ENCODE measurements around the gene TNFRSF25. TPM values are rescaled to one million over a fixed set of nuclear protein-coding genes. Genes with fewer than 3 reads are reported as not detected.

TNFRSF25 gene
- total and polyA plus RNA-seq, 2 donors from 2014 or later = 7.6 to 13.8 TPM

DNA sequence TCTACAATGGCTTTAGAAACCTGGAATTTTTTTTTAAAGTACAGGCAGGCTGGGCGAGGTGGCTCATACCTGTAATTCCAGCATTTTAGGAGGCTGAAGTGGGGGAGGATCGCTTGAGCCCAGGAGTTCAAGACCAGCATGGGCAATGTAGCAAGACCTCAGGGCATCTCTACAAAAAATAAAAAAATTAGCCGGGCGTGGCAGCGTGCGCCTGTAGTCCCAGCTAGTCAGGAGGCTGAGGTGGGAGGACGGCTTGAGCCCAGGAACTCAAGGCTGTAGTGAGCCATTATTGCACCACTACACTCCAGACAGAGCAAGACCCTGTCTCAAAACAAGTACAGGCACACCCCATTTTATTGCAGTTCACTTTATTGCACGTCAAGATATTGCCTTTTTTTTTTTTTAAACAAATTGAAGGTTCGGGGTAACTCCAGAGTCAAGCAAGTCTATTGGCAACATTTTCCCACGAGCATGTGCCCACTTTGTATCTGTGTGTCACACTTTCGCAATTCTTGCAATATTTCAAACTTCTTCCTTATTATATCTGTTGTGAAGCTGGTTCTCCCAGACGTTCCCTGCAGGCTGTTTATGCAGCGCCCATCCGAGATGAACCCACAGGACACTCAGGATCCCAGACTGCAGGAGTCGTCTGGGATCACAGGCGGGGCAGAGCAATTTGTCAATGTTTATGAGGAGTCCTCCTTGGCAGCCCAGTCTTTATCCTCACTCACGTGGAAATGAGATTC is 50.9 kb downstream of the TNFRSF25 start:
- intact Hi-C loops (cut with DNase I) = no loop called here
- Histone ChIP-seq H3K4me3 (ENCODE audit: low read length in 3 of 3) (no peak overlapping the region), H3K36me3 (ENCODE audit: control insufficient read depth in 2 of 3, insufficient read depth in 3 of 3, low read length in 3 of 3) (no peaks in the 10 kb centered on the region), H3K27ac (ENCODE audit: low read depth in 2 of 2, low read length in 2 of 2) (no peak overlapping the region), H3K9ac (ENCODE audit: low read length in 3 of 3) (no peak overlapping the region), H3K4me1 (ENCODE audit: control insufficient read depth in 2 of 3, insufficient read depth in 2 of 3, low read depth in 1 of 3, low read length in 3 of 3) (peaks cover 0 to 7% (median 4%) of the 10 kb centered on the region in 3 donors), H3K27me3 (ENCODE audit: control insufficient read depth, insufficient read depth, low read length) (peaks cover 13% of the 10 kb centered on the region), H3K9me3 (ENCODE audit: control insufficient read depth in 2 of 3, insufficient read depth in 1 of 3, low read length in 3 of 3) (no peaks in the 10 kb centered on the region)
- DNase-seq (no peak), FAIRE-seq (no peak)
- TF ChIP-seq, protein P1, sequence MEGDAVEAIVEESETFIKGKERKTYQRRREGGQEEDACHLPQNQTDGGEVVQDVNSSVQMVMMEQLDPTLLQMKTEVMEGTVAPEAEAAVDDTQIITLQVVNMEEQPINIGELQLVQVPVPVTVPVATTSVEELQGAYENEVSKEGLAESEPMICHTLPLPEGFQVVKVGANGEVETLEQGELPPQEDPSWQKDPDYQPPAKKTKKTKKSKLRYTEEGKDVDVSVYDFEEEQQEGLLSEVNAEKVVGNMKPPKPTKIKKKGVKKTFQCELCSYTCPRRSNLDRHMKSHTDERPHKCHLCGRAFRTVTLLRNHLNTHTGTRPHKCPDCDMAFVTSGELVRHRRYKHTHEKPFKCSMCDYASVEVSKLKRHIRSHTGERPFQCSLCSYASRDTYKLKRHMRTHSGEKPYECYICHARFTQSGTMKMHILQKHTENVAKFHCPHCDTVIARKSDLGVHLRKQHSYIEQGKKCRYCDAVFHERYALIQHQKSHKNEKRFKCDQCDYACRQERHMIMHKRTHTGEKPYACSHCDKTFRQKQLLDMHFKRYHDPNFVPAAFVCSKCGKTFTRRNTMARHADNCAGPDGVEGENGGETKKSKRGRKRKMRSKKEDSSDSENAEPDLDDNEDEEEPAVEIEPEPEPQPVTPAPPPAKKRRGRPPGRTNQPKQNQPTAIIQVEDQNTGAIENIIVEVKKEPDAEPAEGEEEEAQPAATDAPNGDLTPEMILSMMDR (IDR thresholded peaks at IDR 0.05; ENCODE audit: borderline replicate concordance, extremely low read depth, insufficient read depth) = no peak

DNA sequence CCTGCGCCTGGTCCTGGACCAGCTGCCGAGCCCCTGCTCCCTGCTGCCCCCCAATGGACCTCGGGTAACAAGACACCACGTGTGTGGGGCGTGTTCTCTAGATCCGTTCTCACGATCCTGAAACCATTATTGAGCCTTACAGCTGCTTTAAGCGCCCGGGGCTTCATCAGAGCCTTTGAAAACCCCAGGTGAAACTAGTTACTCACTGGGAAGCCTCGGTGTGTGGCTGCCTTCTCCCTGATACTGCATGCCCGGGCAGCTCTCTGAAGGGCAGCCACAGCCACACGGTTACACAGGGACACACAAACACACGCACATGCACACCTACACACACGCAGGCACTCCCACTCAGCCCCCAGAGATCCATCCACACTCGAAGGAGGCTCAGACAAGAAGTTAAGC is 51.5 kb downstream of the TNFRSF25 start:
- no peak overlapping the region for H3K27ac ChIP-seq (ENCODE audit: low read depth in 2 of 2, low read length in 2 of 2)
- H3K4me1 ChIP-seq (ENCODE audit: control insufficient read depth in 2 of 3, insufficient read depth in 2 of 3, low read depth in 1 of 3, low read length in 3 of 3) = peaks cover 0 to 7% (median 4%) of the 10 kb centered on the region in 3 donors
- H3K9me3 ChIP-seq (ENCODE audit: control insufficient read depth in 2 of 3, insufficient read depth in 1 of 3, low read length in 3 of 3) = no peaks in the 10 kb centered on the region
- FAIRE-seq = no peak
- intact Hi-C loops (cut with DNase I) = no loop called here
- no peak overlapping the region for H3K9ac ChIP-seq (ENCODE audit: low read length in 3 of 3)
- no peak overlapping the region for H3K4me3 ChIP-seq (ENCODE audit: low read length in 3 of 3)
- peak in 4 of 5 donors; percentile 65 to 76 (median 68) for DNase-seq
- TF ChIP-seq, protein P1 (IDR thresholded peaks at IDR 0.05; ENCODE audit: borderline replicate concordance, extremely low read depth, insufficient read depth) = peak; percentile 37
- H3K36me3 ChIP-seq (ENCODE audit: control insufficient read depth in 2 of 3, insufficient read depth in 3 of 3, low read length in 3 of 3) = no peaks in the 10 kb centered on the region
- H3K27me3 ChIP-seq (ENCODE audit: control insufficient read depth, insufficient read depth, low read length) = peaks cover 13% of the 10 kb centered on the region

DNA sequence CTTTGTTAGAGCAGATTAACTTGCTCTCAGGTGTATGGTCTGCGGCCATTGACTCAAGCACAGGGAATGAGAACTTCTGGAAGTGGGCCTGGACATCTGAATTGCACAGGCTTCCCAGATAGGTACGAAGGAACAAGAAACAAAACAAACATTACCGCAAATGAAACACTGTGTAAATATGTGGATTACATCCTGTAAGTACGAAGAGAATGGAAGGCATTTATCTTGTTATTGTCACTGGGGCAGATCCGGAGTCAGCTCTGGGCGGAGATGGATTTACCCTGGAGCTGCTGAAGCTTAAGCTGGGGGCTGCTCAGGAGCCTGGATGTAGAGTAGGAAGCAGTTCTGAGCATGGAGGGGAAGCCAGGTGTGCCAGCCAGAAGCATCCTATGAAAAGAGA is 53.1 kb downstream of the TNFRSF25 start:
- H3K4me1 ChIP-seq (ENCODE audit: control insufficient read depth in 2 of 3, insufficient read depth in 2 of 3, low read depth in 1 of 3, low read length in 3 of 3) = peaks cover 0 to 5% (median under 1%) of the 10 kb centered on the region in 3 donors
- TF ChIP-seq, protein P1 (IDR thresholded peaks at IDR 0.05; ENCODE audit: borderline replicate concordance, extremely low read depth, insufficient read depth) = no peak
- H3K9me3 ChIP-seq (ENCODE audit: control insufficient read depth in 2 of 3, insufficient read depth in 1 of 3, low read length in 3 of 3) = no peaks in the 10 kb centered on the region
- no peak overlapping the region for H3K27ac ChIP-seq (ENCODE audit: low read depth in 2 of 2, low read length in 2 of 2)
- peaks cover 9% of the 10 kb centered on the region for H3K27me3 ChIP-seq (ENCODE audit: control insufficient read depth, insufficient read depth, low read length)
- no peak overlapping the region for H3K4me3 ChIP-seq (ENCODE audit: low read length in 3 of 3)
- no peak for DNase-seq
- intact Hi-C loops (cut with DNase I) = no loop called here
- FAIRE-seq = no peak
- H3K36me3 ChIP-seq (ENCODE audit: control insufficient read depth in 2 of 3, insufficient read depth in 3 of 3, low read length in 3 of 3) = no peaks in the 10 kb centered on the region
- no peak overlapping the region for H3K9ac ChIP-seq (ENCODE audit: low read length in 3 of 3)

Small RNAs within 50 kb of the gene (microRNA-seq; reads per million reads assigned to microRNA genes)
- not detected for gene MIR4252

Other genes starting within 250 kb of the TNFRSF25 start
- 73.0 TPM for gene ICMT, start 230.2 kb downstream of the TNFRSF25 start, total RNA-seq
- gene ICMT, start 230.2 kb downstream of the TNFRSF25 start, polyA plus RNA-seq (ENCODE audit: insufficient read depth, low read depth, low replicate concordance) = 43.4 TPM
- not detected for gene HES3, start 222.0 kb downstream of the TNFRSF25 start, total RNA-seq
- not detected for gene HES3, start 222.0 kb downstream of the TNFRSF25 start, polyA plus RNA-seq (ENCODE audit: insufficient read depth, low read depth, low replicate concordance)
- gene GPR153, start 205.1 kb downstream of the TNFRSF25 start, total RNA-seq = 8.6 TPM
- gene GPR153, start 205.1 kb downstream of the TNFRSF25 start, polyA plus RNA-seq (ENCODE audit: insufficient read depth, low read depth, low replicate concordance) = 1.1 TPM
- gene ACOT7, start 72.4 kb downstream of the TNFRSF25 start, total RNA-seq = 23.0 TPM
- gene ACOT7, start 72.4 kb downstream of the TNFRSF25 start, polyA plus RNA-seq (ENCODE audit: insufficient read depth, low read depth, low replicate concordance) = 135 TPM
- 1.3 TPM for gene HES2, start 46.3 kb downstream of the TNFRSF25 start, total RNA-seq
- 1.6 TPM for gene HES2, start 46.3 kb downstream of the TNFRSF25 start, polyA plus RNA-seq (ENCODE audit: insufficient read depth, low read depth, low replicate concordance)
- gene ESPN, start 41.4 kb downstream of the TNFRSF25 start, total RNA-seq = 14.2 TPM
- 112 TPM for gene ESPN, start 41.4 kb downstream of the TNFRSF25 start, polyA plus RNA-seq (ENCODE audit: insufficient read depth, low read depth, low replicate concordance)
- 14.0 TPM for gene PLEKHG5, start 25.5 kb upstream of the TNFRSF25 start, total RNA-seq
- 4.4 TPM for gene PLEKHG5, start 25.5 kb upstream of the TNFRSF25 start, polyA plus RNA-seq (ENCODE audit: insufficient read depth, low read depth, low replicate concordance)
- gene NOL9, start 88.3 kb upstream of the TNFRSF25 start, total RNA-seq = 28.7 TPM
- 4.3 TPM for gene NOL9, start 88.3 kb upstream of the TNFRSF25 start, polyA plus RNA-seq (ENCODE audit: insufficient read depth, low read depth, low replicate concordance)
- gene TAS1R1, start 89.1 kb upstream of the TNFRSF25 start, total RNA-seq = not detected
- gene TAS1R1, start 89.1 kb upstream of the TNFRSF25 start, polyA plus RNA-seq (ENCODE audit: insufficient read depth, low read depth, low replicate concordance) = not detected
- gene ZBTB48, start 113.8 kb upstream of the TNFRSF25 start, total RNA-seq = 45.5 TPM
- 27.1 TPM for gene ZBTB48, start 113.8 kb upstream of the TNFRSF25 start, polyA plus RNA-seq (ENCODE audit: insufficient read depth, low read depth, low replicate concordance)
- 25.0 TPM for gene KLHL21, start 136.7 kb upstream of the TNFRSF25 start, total RNA-seq
- gene KLHL21, start 136.7 kb upstream of the TNFRSF25 start, polyA plus RNA-seq (ENCODE audit: insufficient read depth, low read depth, low replicate concordance) = 13.9 TPM
- 11.0 TPM for gene PHF13, start 147.6 kb upstream of the TNFRSF25 start, total RNA-seq
- gene PHF13, start 147.6 kb upstream of the TNFRSF25 start, polyA plus RNA-seq (ENCODE audit: insufficient read depth, low read depth, low replicate concordance) = 6.0 TPM
- gene THAP3, start 158.7 kb upstream of the TNFRSF25 start, total RNA-seq = 14.4 TPM
- 28.7 TPM for gene THAP3, start 158.7 kb upstream of the TNFRSF25 start, polyA plus RNA-seq (ENCODE audit: insufficient read depth, low read depth, low replicate concordance)
- 44.6 TPM for gene DNAJC11, start 235.6 kb upstream of the TNFRSF25 start, total RNA-seq
- 49.8 TPM for gene DNAJC11, start 235.6 kb upstream of the TNFRSF25 start, polyA plus RNA-seq (ENCODE audit: insufficient read depth, low read depth, low replicate concordance)